ENCODE measurements around the gene ERBB4.

Gene ERBB4

DNA sequence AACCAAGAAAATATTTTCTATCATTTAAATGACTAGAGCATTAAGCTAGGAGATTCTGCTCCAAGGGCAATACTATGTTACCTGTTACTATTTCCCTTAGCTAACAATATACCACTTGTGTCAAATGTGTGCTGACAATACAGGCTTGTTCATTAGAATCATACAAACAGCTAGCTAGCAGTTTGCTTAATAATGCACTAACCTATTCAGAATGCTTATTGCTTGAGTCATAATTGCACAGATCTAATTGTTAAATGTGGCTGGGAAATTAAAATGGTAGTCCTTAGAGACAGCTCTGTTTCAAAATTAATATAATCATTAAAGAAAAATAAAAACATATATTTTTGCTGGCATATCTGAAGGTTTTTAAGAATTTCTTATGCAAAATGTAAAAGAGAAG lies 344.2 kb downstream of the ERBB4 start:
- TF ChIP-seq, protein P1, sequence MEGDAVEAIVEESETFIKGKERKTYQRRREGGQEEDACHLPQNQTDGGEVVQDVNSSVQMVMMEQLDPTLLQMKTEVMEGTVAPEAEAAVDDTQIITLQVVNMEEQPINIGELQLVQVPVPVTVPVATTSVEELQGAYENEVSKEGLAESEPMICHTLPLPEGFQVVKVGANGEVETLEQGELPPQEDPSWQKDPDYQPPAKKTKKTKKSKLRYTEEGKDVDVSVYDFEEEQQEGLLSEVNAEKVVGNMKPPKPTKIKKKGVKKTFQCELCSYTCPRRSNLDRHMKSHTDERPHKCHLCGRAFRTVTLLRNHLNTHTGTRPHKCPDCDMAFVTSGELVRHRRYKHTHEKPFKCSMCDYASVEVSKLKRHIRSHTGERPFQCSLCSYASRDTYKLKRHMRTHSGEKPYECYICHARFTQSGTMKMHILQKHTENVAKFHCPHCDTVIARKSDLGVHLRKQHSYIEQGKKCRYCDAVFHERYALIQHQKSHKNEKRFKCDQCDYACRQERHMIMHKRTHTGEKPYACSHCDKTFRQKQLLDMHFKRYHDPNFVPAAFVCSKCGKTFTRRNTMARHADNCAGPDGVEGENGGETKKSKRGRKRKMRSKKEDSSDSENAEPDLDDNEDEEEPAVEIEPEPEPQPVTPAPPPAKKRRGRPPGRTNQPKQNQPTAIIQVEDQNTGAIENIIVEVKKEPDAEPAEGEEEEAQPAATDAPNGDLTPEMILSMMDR (IDR thresholded peaks at IDR 0.05): no peak

DNA sequence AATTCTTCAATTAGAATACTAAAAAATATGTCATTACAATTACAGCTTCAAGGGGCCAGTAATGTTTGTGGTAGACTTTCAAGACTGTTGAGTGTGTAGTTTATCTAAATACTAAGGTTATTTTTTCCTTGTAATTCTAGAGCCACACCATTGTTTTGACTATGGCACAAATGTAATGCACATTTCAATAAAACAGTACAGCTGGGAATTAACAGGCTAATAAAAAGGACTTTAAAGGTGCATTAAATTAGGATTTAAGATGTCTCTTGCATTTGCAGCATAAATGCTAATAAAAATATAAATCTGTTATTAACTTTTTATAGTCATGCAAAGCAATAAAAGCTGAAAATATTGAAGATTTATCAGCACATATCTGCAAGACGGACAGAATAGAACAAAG lies 344.8 kb downstream of the ERBB4 start:
- TF ChIP-seq, protein P1 (IDR thresholded peaks at IDR 0.05): no peak

DNA sequence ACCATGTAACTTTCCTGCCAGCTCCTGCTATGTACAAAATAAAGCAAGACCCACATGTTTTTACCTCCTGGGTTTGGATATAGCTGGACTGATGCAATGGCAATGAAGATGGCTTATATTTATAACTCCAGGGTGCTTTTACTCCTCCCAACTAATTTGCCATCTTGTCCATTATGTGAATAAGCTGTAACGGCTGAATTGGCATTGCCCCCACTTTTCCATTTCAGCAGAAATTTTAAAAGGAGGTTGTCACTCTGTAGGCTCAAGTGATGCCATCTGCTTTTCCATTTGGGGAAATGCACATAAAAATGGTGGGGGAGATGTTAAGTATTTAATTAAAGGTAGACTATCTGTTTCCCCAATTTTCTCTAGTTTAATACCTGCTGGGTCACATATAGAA lies 345.5 kb downstream of the ERBB4 start:
- TF ChIP-seq, protein P1 (IDR thresholded peaks at IDR 0.05): no peak

DNA sequence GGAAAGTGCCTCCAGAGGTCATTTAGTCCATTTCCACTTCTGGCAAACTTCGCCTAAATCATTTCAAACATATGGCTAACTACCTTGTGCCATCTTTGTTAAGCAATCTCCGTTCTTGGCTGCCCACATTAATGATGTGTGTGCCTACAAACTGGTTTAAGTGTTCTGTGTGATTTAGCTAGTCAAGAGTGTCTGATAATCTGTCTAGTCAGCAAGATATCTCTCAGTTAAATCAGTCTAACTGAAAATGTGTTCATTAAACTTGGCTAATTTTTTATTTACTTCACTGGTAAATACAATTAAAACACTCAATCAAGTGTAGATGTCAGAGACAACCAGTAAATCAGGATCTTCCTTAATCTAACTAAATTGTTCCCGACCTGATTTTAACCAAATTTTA lies 352.4 kb downstream of the ERBB4 start:
- TF ChIP-seq, protein P1 (IDR thresholded peaks at IDR 0.05): no peak

DNA sequence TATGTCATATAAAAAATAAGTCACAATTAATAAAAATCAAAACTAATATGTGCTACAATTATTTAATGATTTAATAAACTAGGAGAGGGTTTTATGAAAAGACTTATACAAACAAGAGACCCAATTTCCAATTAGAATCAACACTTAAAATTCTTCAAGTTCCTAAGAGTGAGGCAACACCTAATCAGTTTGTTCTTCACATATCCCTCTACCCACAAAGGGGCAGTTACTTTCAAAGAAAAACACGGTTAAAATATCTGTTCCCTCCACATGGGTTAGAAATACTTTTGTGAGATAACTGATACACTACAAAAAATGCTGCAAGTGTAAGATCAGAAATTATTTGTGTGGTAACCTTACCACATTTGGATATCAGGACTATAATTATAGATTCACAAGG lies 357.0 kb downstream of the ERBB4 start:
- TF ChIP-seq, protein P1 (IDR thresholded peaks at IDR 0.05): no peak

DNA sequence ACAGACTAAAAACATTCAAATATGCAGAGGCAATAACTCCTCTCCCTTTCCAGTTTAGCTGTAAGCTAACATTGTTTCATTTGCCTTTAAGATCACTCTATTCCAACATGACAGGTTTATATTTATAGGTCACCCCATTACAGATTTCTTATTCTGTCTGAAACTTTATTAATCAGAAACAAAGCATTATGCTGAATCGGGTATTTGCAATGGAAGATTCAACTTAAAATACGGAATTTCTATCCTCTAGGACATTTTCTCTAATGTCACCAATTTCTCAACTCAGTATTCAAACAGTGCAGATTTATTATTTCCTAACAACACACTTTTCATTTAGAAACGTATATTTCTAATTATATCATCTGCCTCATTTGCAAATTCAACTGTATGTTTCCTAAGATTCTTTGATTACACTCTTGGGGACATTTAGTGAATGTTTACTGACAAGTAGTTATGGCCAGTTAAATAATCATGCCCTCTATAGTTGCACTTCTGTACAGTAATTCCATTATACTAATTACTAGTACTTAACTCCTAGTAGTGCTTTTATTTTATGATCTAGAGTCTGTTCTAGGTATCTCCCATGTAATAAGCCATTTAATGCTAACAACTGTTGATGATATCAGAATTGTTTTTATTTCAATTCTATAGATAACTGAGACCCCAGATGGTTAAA lies 358.1 kb downstream of the ERBB4 start:
- TF ChIP-seq, protein P1 (IDR thresholded peaks at IDR 0.05): no peak

DNA sequence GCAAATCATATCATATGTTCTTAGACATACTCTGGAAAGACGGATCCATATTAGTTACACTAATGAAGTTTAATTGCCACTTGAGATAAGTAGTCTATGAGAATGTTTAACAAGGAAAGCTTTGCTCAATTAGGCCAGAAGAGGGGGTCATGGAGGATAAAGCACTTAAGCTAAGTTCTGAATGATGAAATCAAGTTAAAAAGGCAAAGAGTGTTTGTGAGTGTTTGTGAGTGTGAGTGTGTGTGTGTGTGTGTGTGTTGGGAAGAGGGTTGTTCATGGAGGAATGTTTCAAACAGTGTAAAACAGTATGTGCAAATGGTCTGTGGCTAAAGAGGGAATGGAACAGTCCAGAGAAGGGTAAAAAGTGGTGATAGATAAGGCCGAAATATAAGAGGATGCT lies 360.9 kb downstream of the ERBB4 start:
- TF ChIP-seq, protein P1 (IDR thresholded peaks at IDR 0.05): peak; percentile 34; the same call in 1 of the 2 replicates

DNA sequence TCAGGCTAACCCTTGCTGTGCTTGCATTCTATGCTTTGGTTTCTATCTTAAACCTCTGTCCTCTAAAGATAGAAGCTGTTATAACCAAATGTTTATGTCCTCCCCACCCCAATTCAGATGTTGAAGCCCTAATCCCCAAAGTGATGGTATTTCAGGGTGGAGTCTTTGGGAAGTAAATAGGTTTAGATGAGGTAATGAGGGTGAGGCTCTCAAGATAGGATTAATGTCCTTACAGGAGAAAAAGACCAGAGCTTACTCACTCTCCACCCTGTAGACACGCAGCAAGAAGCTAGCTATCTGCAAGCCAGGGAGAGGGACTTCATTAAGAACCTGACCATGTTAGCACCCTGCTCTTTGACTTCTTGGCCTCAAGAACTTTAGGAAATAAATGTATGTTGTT lies 362.5 kb downstream of the ERBB4 start:
- TF ChIP-seq, protein P1 (IDR thresholded peaks at IDR 0.05): no peak
